Activated effector memory CD4-positive, alpha-beta T cell treated with anti-CD3 and anti-CD28 coated beads, Interleukin-2, amount 50 U/mL, for 16 hours (primary cell): ENCODE measurements around the gene CPNE5.

ENCODE experiments used
- DNase-seq: peaks from one replicate; pipeline ENCODE4 v3.0.0-alpha.2; 2020

The CPNE5 gene

GRCh38 chr6:36838896-36839748, at the start of gene CPNE5:
Gene CPNE5 (minus strand): TSS chr6:36839444. CDS start chr6:36839377, 67 bp downstream.
- DNase-seq = no peak

GRCh38 chr6:36888115-36888643, 48.9 kb upstream of the CPNE5 start:
- no peak for DNase-seq

GRCh38 chr6:36886950-36887618, 47.8 kb upstream of the CPNE5 start:
- no peak for DNase-seq

- DNase-seq = peak; percentile 99
These were observed 46.5 kb upstream of the CPNE5 start, which contains the start of gene C6orf89 for GRCh38 chr6:36885461-36886401. Gene C6orf89 (plus strand): TSS chr6:36885952. CDS start chr6:36899445, 13,493 bp downstream.

GRCh38 chr6:36884610-36885009, 45.4 kb upstream of the CPNE5 start:
- no peak for DNase-seq

GRCh38 chr6:36875250-36875633, 36.0 kb upstream of the CPNE5 start:
- DNase-seq = no peak

GRCh38 chr6:36874443-36875249, 35.4 kb upstream of the CPNE5 start, which contains the start of gene PPIL1:
Gene PPIL1 (minus strand): TSS chr6:36874803. CDS start chr6:36874772, 31 bp downstream.
- peak; percentile 93 for DNase-seq

- no peak for DNase-seq
These were observed 34.6 kb upstream of the CPNE5 start for GRCh38 chr6:36873612-36874442.

GRCh38 chr6:36873115-36873514, 33.9 kb upstream of the CPNE5 start:
- no peak for DNase-seq

- no peak for DNase-seq
These were observed 32.4 kb upstream of the CPNE5 start for GRCh38 chr6:36871686-36872085.

GRCh38 chr6:36867471-36868224, 28.4 kb upstream of the CPNE5 start:
- no peak for DNase-seq

- DNase-seq = no peak
These were observed 26.6 kb upstream of the CPNE5 start for GRCh38 chr6:36865835-36866234.

GRCh38 chr6:36863670-36864540, 24.7 kb upstream of the CPNE5 start:
- DNase-seq = no peak

GRCh38 chr6:36862848-36863382, 23.7 kb upstream of the CPNE5 start:
- DNase-seq = no peak

GRCh38 chr6:36862164-36862847, 23.1 kb upstream of the CPNE5 start:
- no peak for DNase-seq

GRCh38 chr6:36860126-36860525, 20.9 kb upstream of the CPNE5 start:
- DNase-seq = no peak

- no peak for DNase-seq
These were observed 19.2 kb upstream of the CPNE5 start for GRCh38 chr6:36858407-36858981.

- no peak for DNase-seq
These were observed 18.1 kb upstream of the CPNE5 start for GRCh38 chr6:36857325-36857724.
